Central memory CD8-positive, alpha-beta T cell (primary cell): ENCODE measurements around the gene TMPRSS13.

Experiments
- ATAC-seq: fragments of 150-1000 bp; cut with Tn5 transposase; replicated peaks from 2 replicates; pipeline ENCODE4 v1.10.0; 2022; ENCODE audit warnings: mild to moderate bottlenecking, moderate FRiP score, moderate number of reproducible peaks; ENCODE audit not compliant: poor library complexity, severe bottlenecking; ENCODE audit errors: extremely low read depth
- DNase-seq, 2 donors: peaks; one replicate each; pipeline ENCODE4 v3.0.0; 2021; ENCODE audit warnings: low spot score in 2 of 2
- H3K27ac Mint-ChIP-seq: one replicate; pipeline ENCODE4 v1.8.0; 2022; ENCODE audit warnings: low read depth, mild to moderate bottlenecking, moderate library complexity, mixed read lengths
- H3K27me3 Mint-ChIP-seq: one replicate; pipeline ENCODE4 v1.8.0; 2022; ENCODE audit warnings: mixed read lengths
- H3K36me3 Mint-ChIP-seq: one replicate; pipeline ENCODE4 v1.8.0; 2022; ENCODE audit warnings: mild to moderate bottlenecking, moderate library complexity, mixed read lengths; ENCODE audit not compliant: insufficient read depth
- H3K4me1 Mint-ChIP-seq: one replicate; pipeline ENCODE4 v1.8.0; 2022; ENCODE audit warnings: mixed read lengths
- H3K4me3 Mint-ChIP-seq: one replicate; pipeline ENCODE4 v1.8.0; 2022; ENCODE audit warnings: mild to moderate bottlenecking, moderate library complexity, mixed read lengths
- H3K9me3 Mint-ChIP-seq: one replicate; pipeline ENCODE4 v1.8.0; 2022; ENCODE audit warnings: mixed read lengths

TMPRSS13 gene

GRCh38 chr11:117883063-117883462 lies 46.1 kb downstream of the TMPRSS13 start:
- DNase-seq (no peak), ATAC-seq (no peak)
- Mint-ChIP-seq H3K27me3 (peaks cover 52% of the 10 kb centered on the region), H3K4me1 (no peaks in the 10 kb centered on the region), H3K9me3 (no peaks in the 10 kb centered on the region), H3K36me3 (no peaks in the 10 kb centered on the region), H3K4me3 (no peak overlapping the region), H3K27ac (no peak overlapping the region)

GRCh38 chr11:117882311-117882905 lies 46.8 kb downstream of the TMPRSS13 start:
- Mint-ChIP-seq H3K27me3 (peaks cover 53% of the 10 kb centered on the region), H3K4me1 (no peaks in the 10 kb centered on the region), H3K36me3 (no peaks in the 10 kb centered on the region), H3K9me3 (no peaks in the 10 kb centered on the region), H3K4me3 (no peak overlapping the region), H3K27ac (no peak overlapping the region)
- no peak for ATAC-seq
- no peak for DNase-seq

DNA sequence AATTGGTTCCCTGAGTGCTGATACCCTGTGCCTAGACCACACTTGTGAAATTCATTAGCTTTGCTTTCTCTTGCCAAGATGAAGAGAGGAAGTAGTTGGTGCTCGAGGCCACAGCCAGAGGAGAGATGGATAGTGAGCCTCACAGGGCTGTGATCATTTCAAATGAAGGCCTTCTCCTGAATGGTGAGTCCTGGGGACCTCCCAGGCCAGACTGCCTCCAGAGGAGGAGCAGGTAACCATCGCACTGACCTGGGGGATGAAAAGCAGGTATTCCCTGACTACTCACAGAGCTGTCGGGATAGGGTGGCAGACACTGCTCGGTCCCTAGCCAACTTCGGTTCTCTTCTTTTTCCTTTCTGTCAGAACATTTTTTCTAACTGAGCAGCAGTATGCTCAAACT lies 48.0 kb downstream of the TMPRSS13 start:
- ATAC-seq (no peak), DNase-seq (no peak)
- peaks cover 65% of the 10 kb centered on the region for H3K27me3 Mint-ChIP-seq
- H3K27ac Mint-ChIP-seq, result no peak overlapping the region
- H3K9me3 Mint-ChIP-seq, result no peaks in the 10 kb centered on the region
- no peak overlapping the region for H3K4me3 Mint-ChIP-seq
- H3K36me3 Mint-ChIP-seq, result no peaks in the 10 kb centered on the region
- peaks cover 2% of the 10 kb centered on the region for H3K4me1 Mint-ChIP-seq

DNA sequence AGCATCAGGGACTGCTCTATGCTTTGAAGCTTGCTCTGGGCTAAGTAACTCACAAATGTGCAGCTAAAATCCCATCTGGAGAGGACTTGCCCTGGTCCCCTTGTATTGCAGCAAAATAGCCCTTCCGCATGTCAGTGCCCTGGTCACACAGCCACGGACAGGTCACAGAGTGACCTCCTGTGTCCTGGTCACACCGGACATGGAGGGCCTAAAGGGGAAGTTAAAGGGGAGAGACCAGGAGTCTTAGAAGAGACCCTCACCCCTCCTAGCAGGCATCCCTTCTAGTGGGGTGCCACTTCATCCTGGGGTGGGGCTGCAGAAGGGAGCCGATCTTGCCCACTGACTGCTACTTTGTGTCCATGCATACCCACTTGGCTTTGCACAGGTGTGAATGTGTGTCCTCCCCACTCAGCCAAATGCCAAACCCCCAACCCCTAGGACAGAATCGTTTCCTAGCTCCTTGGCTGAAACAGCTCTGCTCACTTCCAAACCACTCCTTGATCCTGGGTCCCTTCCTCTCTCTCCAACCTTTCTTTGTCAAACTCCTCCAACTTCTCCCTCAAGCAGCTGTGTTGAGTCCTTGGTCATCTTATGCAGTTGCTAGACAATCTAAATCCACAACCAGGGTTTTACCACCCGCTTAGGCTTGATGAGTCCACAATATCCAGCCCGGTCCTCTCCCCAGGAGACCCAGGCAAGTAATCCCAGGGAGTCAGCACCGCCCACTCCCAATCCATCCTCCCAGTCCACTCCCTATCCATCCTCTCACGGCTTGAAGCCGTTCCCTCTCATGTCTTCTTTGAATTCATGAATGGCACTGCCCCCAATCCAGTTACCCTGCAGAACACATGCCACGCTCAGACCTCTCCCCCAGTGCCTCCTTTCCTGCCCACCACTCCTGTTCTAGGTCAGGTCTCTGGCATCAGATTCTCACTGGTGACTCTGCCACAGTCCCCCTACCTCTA lies 49.4 kb downstream of the TMPRSS13 start:
- H3K9me3 Mint-ChIP-seq, result no peaks in the 10 kb centered on the region
- no peak for ATAC-seq
- peaks cover 12% of the 10 kb centered on the region for H3K4me1 Mint-ChIP-seq
- DNase-seq, result no peak
- no peak overlapping the region for H3K27ac Mint-ChIP-seq
- peaks cover 2% of the 10 kb centered on the region for H3K36me3 Mint-ChIP-seq
- peaks cover 79% of the 10 kb centered on the region for H3K27me3 Mint-ChIP-seq
- no peak overlapping the region for H3K4me3 Mint-ChIP-seq

GRCh38 chr11:117878939-117879475 lies 50.2 kb downstream of the TMPRSS13 start:
- Mint-ChIP-seq H3K9me3 (no peaks in the 10 kb centered on the region), H3K4me3 (no peak overlapping the region), H3K36me3 (peaks cover 2% of the 10 kb centered on the region), H3K27ac (no peak overlapping the region), H3K27me3 (peaks cover 87% of the 10 kb centered on the region), H3K4me1 (peaks cover 18% of the 10 kb centered on the region)
- no peak for DNase-seq
- ATAC-seq, result no peak

- H3K27ac Mint-ChIP-seq, result no peak overlapping the region
- DNase-seq (no peak), ATAC-seq (no peak)
- H3K36me3 Mint-ChIP-seq, result peaks cover 2% of the 10 kb centered on the region
- H3K9me3 Mint-ChIP-seq, result no peaks in the 10 kb centered on the region
- H3K27me3 Mint-ChIP-seq, result peaks cover 93% of the 10 kb centered on the region
- H3K4me3 Mint-ChIP-seq, result no peak overlapping the region
- H3K4me1 Mint-ChIP-seq, result peaks cover 23% of the 10 kb centered on the region
Observed at GRCh38 chr11:117878314-117878938, 50.8 kb downstream of the TMPRSS13 start.

DNA sequence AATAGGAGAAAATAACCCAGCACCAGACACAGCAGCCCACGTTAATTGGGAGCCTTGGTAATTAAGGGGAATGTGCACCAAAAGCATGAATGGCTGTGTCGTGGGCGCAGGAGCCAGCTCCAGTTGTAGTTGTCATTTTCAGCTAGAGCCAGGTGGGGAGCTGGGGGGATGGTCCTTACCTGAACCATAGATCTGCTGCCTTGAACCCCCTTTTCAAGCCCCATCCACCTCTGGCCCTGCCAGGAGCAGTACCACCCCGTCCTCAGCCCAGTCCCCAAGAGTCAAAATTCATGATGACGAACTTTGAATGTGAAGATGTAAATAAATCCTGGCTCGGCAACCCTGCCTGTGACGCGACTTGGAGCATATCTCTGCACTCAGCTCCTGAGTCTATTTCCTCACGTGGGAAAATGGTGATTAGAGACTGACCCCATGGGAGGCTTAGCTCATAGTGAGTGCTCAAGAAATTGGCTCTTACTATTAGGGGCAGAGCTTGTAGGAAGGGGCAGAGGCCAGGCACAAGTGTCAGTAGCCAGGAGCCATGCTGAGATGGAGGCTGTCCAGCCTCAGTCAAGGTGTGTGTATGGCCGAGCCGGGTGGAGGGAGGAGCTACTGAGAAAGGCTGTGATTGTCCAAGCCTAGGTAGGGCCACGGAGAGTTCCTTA lies 52.0 kb downstream of the TMPRSS13 start:
- peaks cover 23% of the 10 kb centered on the region for H3K4me1 Mint-ChIP-seq
- ATAC-seq (no peak), DNase-seq (no peak)
- H3K27me3 Mint-ChIP-seq, result peaks cover 98% of the 10 kb centered on the region
- no peak overlapping the region for H3K27ac Mint-ChIP-seq
- H3K9me3 Mint-ChIP-seq, result no peaks in the 10 kb centered on the region
- H3K4me3 Mint-ChIP-seq, result peak overlapping the region; percentile 37
- H3K36me3 Mint-ChIP-seq, result peaks cover 2% of the 10 kb centered on the region

GRCh38 chr11:117876341-117877119 lies 52.7 kb downstream of the TMPRSS13 start, which contains the start of gene FXYD6:
FXYD6 (minus strand) TSS chr11:117876658; CDS start chr11:117842776, 33,882 bp downstream.
- Mint-ChIP-seq H3K4me1 (peaks cover 23% of the 10 kb centered on the region), H3K4me3 (peak within 1 kb of the TSS; percentile 37), H3K27ac (peak within 1 kb of the TSS; percentile 54), H3K9me3 (no peaks in the 10 kb centered on the region), H3K27me3 (peaks cover 98% of the 10 kb centered on the region), H3K36me3 (peaks cover 2% of the 10 kb centered on the region)
- ATAC-seq (no peak), DNase-seq (no peak)

DNA sequence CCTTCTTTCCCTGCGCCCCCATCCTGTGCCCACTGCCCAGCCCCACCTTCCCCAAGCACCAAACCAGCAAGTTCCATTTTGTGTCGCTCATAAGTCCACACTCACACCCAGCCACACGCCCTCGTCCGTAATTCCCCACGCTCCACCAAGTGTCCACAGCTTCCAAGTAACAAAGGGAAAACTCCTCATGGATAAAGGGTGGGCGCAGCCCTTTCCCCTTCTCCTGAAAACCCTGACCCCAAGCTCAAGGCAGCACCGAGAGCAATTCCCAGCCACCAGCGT lies 53.2 kb downstream of the TMPRSS13 start:
- no peak for ATAC-seq
- peaks cover 93% of the 10 kb centered on the region for H3K27me3 Mint-ChIP-seq
- peaks cover 23% of the 10 kb centered on the region for H3K4me1 Mint-ChIP-seq
- no peaks in the 10 kb centered on the region for H3K9me3 Mint-ChIP-seq
- peak overlapping the region; percentile 54 for H3K27ac Mint-ChIP-seq
- peaks cover 2% of the 10 kb centered on the region for H3K36me3 Mint-ChIP-seq
- no peak for DNase-seq
- H3K4me3 Mint-ChIP-seq, result peak overlapping the region; percentile 37

DNA sequence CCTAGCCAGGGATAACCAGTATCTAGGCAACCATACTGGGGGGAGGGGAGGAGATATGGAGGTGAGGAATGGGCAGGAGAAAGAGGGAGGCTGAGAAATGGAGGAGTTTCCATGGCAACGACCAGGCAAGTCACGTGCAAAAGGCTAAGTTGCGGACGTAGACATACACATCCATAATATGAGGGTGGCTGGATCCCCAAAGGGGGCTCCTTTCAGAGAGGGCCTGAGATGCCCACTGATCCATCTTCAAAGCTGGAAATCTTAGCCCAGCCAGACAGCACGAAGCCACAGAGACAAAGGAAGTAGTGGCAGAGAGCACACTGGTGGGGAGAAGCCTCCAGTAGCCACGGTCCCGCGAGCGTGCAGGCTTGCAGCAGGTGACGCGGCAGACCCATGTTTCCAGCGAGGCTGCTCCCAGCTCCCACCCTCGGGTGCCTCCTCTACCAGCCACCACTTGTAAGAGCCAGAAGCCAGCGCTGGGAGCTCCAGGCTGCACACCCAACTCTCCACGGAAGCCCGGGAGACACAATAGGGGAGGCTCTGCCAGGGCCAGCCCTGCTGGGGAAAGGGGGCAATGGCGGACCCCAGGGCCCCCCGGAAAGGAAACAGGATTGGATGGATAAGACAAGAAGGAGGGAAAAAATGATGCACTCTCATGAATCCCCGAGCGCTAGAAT lies 53.7 kb downstream of the TMPRSS13 start:
- Mint-ChIP-seq H3K27me3 (peaks cover 89% of the 10 kb centered on the region), H3K27ac (peak overlapping the region; percentile 54), H3K9me3 (no peaks in the 10 kb centered on the region), H3K4me3 (peak overlapping the region; percentile 37), H3K36me3 (peaks cover 2% of the 10 kb centered on the region), H3K4me1 (peaks cover 23% of the 10 kb centered on the region)
- ATAC-seq, result peak; percentile 58
- DNase-seq, result no peak

DNA sequence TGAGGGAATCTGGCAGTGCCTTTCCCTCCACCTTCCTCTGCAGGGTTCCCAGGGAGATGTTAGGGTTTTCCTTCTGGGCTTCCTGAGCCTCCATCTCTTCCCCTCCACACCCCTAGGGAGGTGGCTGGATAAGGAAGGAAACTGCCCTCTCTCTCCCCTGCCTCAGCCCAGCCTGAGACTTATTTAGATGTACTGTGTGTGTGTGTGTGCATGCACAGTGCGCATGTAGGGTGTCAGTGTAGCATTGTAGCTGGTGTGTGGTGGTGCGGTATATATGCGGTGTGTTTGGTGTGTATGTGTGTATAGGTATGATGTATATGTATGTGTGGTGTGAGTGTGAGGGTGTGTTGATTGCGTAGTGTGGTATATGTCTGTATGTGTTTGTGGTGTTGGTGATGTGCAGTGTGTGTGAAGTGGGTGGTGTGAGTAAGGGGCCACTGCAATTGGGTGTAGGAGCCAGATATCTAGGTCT lies 54.3 kb downstream of the TMPRSS13 start:
- no peak for DNase-seq
- H3K4me1 Mint-ChIP-seq, result peaks cover 23% of the 10 kb centered on the region
- peak; percentile 57 for ATAC-seq
- H3K36me3 Mint-ChIP-seq, result peaks cover 2% of the 10 kb centered on the region
- peak overlapping the region; percentile 37 for H3K4me3 Mint-ChIP-seq
- H3K27ac Mint-ChIP-seq, result no peak overlapping the region
- H3K27me3 Mint-ChIP-seq, result peaks cover 83% of the 10 kb centered on the region
- no peaks in the 10 kb centered on the region for H3K9me3 Mint-ChIP-seq
